ENCODE data around the gene AZU1.
"Not testable (repeated sequence)": the region's sequence is repeated elsewhere in the genome, so short reads cannot be mapped to it uniquely, and the experiment has no call there.

AZU1 gene

DNA sequence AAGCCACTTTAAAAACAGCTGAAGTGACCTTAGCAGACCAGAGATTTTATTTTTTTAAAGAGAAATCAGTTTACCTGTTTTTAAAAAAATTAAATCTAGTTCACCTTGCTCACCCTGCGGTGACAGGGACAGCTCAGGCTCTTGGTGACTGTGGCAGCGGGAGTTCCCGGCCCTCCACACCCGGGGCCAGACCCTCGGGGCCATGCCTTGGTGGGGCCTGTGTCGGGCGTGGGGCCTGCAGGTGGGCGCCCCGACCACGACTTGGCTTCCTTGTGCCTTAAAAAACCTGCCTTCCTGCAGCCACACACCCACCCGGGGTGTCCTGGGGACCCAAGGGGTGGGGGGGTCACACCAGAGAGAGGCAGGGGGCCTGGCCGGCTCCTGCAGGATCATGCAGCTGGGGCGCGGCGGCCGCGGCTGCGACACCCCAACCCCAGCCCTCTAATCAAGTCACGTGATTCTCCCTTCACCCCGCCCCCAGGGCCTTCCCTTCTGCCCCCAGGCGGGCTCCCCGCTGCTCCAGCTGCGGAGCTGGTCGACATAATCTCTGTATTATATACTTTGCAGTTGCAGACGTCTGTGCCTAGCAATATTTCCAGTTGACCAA lies 16.7 kb upstream of the AZU1 start:
- DNase-seq: no peak

- no peak for DNase-seq
Measured at GRCh38 chr19:811506-812048, 16.1 kb upstream of the AZU1 start.

GRCh38 chr19:812049-812746 lies 15.4 kb upstream of the AZU1 start:
- no peak for DNase-seq

DNA sequence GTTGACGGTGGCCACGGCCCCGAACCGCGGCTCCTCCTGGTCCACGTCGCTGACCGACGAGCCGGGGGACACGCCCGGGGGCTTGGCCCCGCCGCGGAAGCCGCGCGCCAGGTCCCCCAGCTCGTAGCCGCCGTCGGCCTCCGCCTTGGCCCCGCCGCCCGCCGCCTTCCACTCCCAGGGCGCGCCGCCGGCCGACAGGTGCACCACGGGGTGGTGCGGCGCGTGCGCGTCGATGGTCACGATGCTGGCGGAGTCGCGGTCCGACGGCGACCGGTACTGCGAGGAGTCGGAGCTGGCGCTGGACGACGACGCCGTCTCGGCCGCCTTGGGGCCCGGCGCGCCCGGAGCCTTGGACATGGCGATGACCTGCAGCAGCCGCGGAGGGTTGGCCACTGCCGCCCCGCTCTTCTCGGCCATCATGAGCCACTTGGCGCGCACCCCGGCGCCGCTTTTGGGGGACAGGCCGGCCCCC lies 14.9 kb upstream of the AZU1 start:
- no peak for DNase-seq

GRCh38 chr19:813219-814151 lies 14.2 kb upstream of the AZU1 start:
- no peak for DNase-seq

DNA sequence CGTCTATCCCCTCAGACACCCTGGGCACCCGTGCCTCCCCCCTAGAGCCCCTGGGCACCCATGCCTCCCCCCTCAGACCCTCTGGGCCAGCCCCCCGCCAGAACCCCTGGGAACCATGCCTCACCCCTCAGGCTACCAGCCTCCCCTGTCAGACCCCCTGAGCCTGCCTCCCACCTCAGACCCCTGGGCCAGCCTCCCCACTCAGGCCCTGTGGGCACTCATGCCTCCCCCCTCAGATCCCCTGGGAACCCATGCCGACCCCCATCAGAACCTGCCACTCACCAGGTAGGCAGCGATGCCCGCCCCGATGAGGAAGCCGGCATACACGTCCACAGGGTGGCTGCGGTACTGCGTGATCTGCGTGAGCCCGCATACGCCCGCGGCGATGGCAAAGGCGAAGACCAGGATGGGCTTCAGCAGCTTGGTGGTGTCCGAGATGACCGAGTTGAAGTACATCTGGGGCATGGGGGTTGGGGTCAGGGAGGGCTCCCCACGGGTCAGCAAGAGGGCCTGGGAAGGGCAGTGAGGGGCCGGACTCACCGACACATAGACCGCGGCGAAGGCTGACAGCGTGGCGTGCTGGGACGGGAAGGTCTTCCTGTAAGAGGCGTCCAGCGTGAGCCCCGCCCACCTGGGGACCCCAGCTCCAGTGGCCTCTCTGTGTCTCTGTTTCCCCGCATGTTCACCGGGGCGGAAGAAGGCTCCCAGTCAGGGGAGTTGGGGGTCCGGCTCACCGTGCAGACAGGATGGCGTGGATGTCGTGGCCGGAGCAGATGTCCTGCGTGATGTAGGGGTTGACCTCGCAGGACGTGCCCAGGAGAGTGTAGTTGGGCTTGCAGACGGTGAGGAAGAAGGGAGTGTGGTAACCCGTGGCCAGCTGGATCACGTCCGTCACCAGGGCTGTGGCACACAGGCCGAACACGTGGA lies 13.2 kb upstream of the AZU1 start:
- DNase-seq: no peak

- DNase-seq: no peak
Measured at GRCh38 chr19:815079-815774, 12.4 kb upstream of the AZU1 start.

DNA sequence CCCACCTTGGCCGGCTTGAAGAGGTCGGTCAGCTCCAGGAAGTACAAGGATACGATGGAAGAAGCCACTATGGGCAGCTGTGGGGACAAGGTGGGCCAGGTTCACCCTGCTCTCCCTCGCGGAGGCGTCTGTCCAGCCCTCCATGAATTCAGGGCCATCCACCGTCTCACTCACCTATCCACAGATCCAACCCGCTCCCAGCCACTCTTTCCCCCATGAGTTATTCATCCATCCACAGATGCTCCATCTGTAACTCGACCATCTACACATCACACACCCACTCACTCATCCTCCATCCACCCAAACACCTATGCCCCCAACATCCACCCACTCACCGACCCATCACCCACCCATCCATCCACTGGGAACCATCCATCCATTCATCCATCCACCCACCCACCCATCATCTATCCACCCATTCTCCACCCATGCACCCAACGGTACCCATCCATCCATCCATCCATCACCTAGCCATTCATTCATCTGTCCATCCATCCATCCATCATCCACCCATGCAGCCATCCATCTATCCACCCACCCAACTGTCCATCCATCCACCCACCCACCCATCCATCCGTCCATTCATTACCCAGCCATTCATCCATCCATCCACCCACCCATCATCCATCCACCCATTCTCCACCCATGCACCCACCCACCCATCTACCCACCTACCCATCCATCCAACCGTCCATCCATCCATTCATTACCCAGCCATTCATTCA lies 11.7 kb upstream of the AZU1 start:
- DNase-seq: no peak

GRCh38 chr19:816500-816857 lies 11.2 kb upstream of the AZU1 start:
- no peak for DNase-seq

DNA sequence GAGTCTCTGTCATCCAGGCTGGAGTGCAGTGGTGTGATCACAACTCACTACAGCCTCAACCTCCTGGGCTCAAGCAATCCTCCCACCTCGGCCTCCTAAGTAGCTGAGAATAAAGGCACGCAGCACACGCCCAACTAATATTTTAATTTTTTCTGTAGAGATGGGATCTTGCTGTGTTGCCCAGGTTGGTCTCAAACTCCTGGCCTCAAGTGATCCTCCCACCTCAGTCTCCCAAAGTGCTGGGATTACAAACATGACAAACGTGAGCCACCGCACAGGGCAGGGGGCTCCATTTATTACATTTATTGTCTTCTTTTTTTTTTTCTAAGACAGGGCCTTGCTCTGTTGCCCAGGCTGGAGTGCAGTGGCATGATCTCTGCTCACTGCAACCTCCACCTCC lies 7.4 kb upstream of the AZU1 start:
- not testable (repeated sequence) for DNase-seq

- DNase-seq: no peak
Measured at GRCh38 chr19:821231-821824, 6.3 kb upstream of the AZU1 start.

GRCh38 chr19:821825-822503 lies 5.7 kb upstream of the AZU1 start, which contains the start of gene PLPPR3:
PLPPR3 (minus strand) TSS chr19:821955; CDS start chr19:821559, 396 bp downstream.
- no peak for DNase-seq

- no peak for DNase-seq
Measured at GRCh38 chr19:823565-824121, 4.0 kb upstream of the AZU1 start.

DNA sequence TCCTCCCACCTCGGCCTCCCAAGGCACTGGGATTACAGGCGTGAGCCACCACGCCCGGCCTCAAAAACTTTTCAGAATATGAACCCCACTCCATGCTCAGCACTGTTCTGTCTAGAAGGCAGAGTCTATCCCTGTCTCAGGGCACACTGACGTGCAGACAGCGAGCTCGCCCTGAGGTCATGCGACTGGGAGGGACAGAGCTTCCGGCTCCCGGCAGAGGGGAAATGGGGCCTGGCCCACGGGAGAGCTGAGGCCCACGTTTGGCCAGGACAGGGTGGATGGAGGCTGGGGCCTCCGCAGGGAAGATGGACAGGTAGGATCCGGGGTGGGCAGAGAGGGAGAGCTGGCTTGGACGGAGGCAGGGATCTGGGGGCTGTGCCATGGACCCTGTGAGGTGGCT lies 2.8 kb upstream of the AZU1 start:
- no peak for DNase-seq

GRCh38 chr19:825897-826644 lies 1.6 kb upstream of the AZU1 start:
- no peak for DNase-seq

DNA sequence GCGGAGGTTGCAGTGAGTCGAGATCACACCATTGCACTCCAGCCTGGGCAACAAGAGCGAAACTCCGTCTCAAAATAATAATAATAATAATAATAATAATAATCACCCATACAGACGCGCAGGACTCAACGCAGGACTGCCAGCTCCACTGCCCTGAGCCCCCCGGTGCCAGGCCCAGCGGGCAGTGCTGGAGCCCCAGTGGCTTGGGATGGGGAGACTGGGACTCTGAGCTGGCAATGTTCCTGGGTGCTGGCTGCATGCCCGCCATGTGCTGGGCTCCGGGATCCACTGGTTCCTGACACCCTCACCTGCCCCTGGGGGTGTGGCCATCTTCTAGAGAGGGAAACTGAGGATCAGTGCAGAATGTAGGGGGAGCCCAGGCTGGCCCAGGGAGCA lies 325 bp upstream of the AZU1 start:
- DNase-seq: no peak

DNA sequence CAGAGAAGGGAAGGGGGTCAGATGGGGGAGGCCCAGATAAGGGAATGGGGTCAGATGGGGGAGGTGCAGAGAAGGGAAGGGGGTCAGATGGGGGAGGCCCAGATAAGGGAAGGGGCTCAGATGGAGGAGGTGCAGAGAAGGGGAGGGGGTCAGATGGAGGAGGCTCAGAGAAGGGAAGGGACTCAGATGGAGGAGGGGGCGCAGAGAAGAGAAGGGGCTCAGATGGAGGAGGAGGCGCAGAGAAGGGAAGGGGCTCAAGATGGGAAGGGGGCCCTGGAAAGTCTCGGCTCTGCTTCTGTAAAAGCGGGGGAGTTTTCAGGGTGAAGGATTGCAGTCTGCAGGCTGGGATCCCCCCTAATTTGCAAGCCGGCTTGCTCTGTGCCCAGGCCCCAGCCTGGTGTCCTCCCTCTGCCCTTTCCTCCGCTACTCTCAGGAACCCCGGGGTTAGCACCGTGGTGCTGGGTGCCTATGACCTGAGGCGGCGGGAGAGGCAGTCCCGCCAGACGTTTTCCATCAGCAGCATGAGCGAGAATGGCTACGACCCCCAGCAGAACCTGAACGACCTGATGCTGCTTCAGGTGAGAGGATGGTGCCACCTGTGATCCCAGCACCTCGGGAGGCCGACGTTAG lies 1.6 kb downstream of the AZU1 start:
- DNase-seq: no peak

Data from NCI-H774 (cell line).